Ishikawa (cell line): ENCODE results near the gene DEGS1.

Source experiments
- CEBPB ChIP-seq: IDR thresholded peaks from 2 replicates; pipeline ENCODE4 v1.6.1; 2012
- EP300 ChIP-seq: IDR thresholded peaks from 2 replicates; pipeline ENCODE4 v1.6.1; 2012; ENCODE audit warnings: borderline replicate concordance
- MAX ChIP-seq: IDR thresholded peaks from 2 replicates; pipeline ENCODE4 v1.6.1; 2012
- RAD21 ChIP-seq: IDR thresholded peaks from 2 replicates; pipeline ENCODE4 v1.6.1; 2012; ENCODE audit warnings: low read depth
- TEAD4 ChIP-seq: IDR thresholded peaks from 2 replicates; pipeline ENCODE4 v1.6.1; 2012
- YY1 ChIP-seq: IDR thresholded peaks from 2 replicates; pipeline ENCODE4 v1.6.1; 2012; ENCODE audit warnings: low read depth
- TF ChIP-seq, protein P1 (sequence below): IDR thresholded peaks from 2 replicates; pipeline ENCODE4 v1.6.1; 2012; ENCODE audit warnings: low read depth, mild to moderate bottlenecking

- TF ChIP-seq, protein P1, sequence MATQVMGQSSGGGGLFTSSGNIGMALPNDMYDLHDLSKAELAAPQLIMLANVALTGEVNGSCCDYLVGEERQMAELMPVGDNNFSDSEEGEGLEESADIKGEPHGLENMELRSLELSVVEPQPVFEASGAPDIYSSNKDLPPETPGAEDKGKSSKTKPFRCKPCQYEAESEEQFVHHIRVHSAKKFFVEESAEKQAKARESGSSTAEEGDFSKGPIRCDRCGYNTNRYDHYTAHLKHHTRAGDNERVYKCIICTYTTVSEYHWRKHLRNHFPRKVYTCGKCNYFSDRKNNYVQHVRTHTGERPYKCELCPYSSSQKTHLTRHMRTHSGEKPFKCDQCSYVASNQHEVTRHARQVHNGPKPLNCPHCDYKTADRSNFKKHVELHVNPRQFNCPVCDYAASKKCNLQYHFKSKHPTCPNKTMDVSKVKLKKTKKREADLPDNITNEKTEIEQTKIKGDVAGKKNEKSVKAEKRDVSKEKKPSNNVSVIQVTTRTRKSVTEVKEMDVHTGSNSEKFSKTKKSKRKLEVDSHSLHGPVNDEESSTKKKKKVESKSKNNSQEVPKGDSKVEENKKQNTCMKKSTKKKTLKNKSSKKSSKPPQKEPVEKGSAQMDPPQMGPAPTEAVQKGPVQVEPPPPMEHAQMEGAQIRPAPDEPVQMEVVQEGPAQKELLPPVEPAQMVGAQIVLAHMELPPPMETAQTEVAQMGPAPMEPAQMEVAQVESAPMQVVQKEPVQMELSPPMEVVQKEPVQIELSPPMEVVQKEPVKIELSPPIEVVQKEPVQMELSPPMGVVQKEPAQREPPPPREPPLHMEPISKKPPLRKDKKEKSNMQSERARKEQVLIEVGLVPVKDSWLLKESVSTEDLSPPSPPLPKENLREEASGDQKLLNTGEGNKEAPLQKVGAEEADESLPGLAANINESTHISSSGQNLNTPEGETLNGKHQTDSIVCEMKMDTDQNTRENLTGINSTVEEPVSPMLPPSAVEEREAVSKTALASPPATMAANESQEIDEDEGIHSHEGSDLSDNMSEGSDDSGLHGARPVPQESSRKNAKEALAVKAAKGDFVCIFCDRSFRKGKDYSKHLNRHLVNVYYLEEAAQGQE, result no peak
- peak; percentile 25; the same call in 1 of the 2 replicates for TF ChIP-seq EP300
- no peak for TF ChIP-seq RAD21
- TF ChIP-seq CEBPB, result no peak
- no peak for TF ChIP-seq MAX
- no peak for TF ChIP-seq YY1
- no peak for TF ChIP-seq TEAD4
Observed at GRCh38 chr1:224223819-224224714, 41.0 kb downstream of the DEGS1 start.
